ENCODE measurements around the gene CYB5RL.

- no peak for TF ChIP-seq CTCF (IDR thresholded peaks at IDR 0.05)
- TF ChIP-seq POLR2A (IDR thresholded peaks at IDR 0.05) = no peak
Observed at GRCh38 chr1:54186056-54186455, 13.8 kb downstream of the CYB5RL start.

All from thyroid gland (tissue), 4 donors.